IPS DF 6.9 (cell line): ENCODE measurements around the gene ANKDD1A.
A peak's percentile ranks its signal among the peaks of the same experiment; 100 is the strongest.

ENCODE experiments used
- DNase-seq: peaks from one replicate; pipeline ENCODE4 v3.0.0-alpha.2; 2013; ENCODE audit warnings: low read depth, low spot score
- H3K27ac ChIP-seq: one replicate; pipeline ENCODE4 v1.5.1; 2013; ENCODE audit warnings: low read length, control low read depth
- H3K27me3 ChIP-seq: 2 replicates; pipeline ENCODE4 v1.6.1; 2013; ENCODE audit warnings: mild to moderate bottlenecking, low read length; ENCODE audit not compliant: control insufficient read depth, insufficient read depth
- H3K36me3 ChIP-seq: 2 replicates; pipeline ENCODE4 v1.6.1; 2013; ENCODE audit warnings: low read length; ENCODE audit not compliant: control insufficient read depth, insufficient read depth
- H3K4me1 ChIP-seq: 2 replicates; pipeline ENCODE4 v1.6.1; 2013; ENCODE audit warnings: low read length; ENCODE audit not compliant: control insufficient read depth, insufficient read depth
- H3K4me3 ChIP-seq: 2 replicates; pipeline ENCODE4 v1.5.1; 2013; ENCODE audit warnings: mild to moderate bottlenecking, low read length
- H3K9me3 ChIP-seq: 2 replicates; pipeline ENCODE4 v1.6.1; 2013; ENCODE audit warnings: low read length, inconsistent platforms; ENCODE audit not compliant: control insufficient read depth, insufficient read depth
- WGBS: extraction: QIAGEN DNeasy Blood & Tissue Kit; methylation state at CpG from one replicate; pipeline ENCODE4 v1.1.7; 2013; ENCODE audit warnings: mixed read lengths, missing lambda C conversion rate; ENCODE audit not compliant: insufficient read length, insufficient coverage; 5-methylcytosine and 5-hydroxymethylcytosine counted together

ANKDD1A gene

DNA sequence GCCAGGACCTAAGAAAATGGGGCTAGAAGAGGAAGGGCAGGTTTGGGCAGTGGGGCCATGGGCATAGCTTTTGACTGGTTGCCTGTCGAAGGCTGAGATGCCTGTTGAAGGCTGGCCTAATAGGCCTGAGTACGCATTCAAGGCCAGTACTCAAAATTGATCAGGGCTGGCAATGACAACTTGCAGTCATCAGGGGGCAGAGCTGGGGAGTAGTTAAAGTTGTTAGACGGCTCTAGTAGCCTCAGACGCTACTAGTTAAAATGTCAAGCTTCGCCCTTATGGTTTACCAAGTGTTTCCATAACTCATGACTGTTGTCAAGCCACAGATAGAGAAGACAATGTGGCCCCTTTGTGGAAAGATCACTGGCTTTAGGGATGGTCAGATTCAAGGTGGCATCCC is 49.3 kb downstream of the ANKDD1A start:
- H3K36me3 ChIP-seq = peaks cover 20% of the 10 kb centered on the region; the same call in 1 of the 2 replicates
- no CpG with 5 or more reads among the region's 5 CpGs for WGBS
- no peak for DNase-seq
- H3K4me1 ChIP-seq = 0 out of 2 replicates have a peak, but pooled peaks cover 2% of the 10 kb centered on the region
- no peak overlapping the region for H3K27ac ChIP-seq
- H3K27me3 ChIP-seq = no peaks in the 10 kb centered on the region
- no peaks in the 10 kb centered on the region for H3K9me3 ChIP-seq
- H3K4me3 ChIP-seq = no peak overlapping the region

DNA sequence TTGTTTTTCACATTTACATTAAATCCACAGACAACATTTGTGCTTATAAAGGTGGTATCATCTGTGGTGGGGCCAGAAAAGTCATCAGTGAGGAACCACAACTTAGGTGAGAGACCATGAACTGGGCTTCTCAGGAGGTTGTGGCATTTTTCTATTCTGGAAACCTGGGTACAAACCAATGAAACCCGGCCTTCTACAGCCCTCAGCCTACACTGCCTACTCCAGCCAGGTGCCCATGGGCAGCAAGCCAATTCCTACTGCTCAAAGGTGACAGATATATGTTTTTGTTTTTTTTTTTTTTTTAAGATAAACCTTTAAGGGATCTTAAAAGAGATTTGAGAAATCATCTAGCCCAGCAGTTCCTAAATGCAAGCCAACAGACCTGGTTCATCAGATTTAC is 57.7 kb downstream of the ANKDD1A start:
- Histone ChIP-seq H3K27ac (no peak overlapping the region), H3K4me1 (no peaks in the 10 kb centered on the region), H3K4me3 (no peak overlapping the region), H3K9me3 (no peaks in the 10 kb centered on the region), H3K27me3 (no peaks in the 10 kb centered on the region), H3K36me3 (peaks cover 15% of the 10 kb centered on the region; the same call in 1 of the 2 replicates)
- DNase-seq = no peak
- no CpG with 5 or more reads among the region's 1 CpG for WGBS

DNA sequence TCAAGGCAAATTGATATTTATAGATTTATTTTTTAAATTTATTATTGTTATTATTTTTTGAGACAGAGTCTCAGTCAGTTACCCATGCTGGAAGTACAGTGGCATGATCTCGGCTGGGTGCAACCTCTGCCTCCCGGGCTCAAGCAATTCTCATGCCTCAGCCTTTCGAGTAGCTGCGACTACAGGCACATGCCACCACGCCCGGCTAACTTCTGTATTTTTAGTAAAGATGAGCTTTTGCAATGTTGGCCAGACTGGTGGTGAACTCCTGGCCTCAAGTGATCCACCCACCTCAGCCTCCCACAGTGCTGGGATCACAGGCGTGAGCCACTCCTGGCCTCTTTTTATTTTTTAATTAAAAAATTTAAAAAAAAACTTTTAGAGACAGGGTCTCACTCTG is 59.0 kb downstream of the ANKDD1A start:
- H3K27me3 ChIP-seq = no peaks in the 10 kb centered on the region
- H3K4me3 ChIP-seq = no peak overlapping the region
- no peak for DNase-seq
- H3K9me3 ChIP-seq = no peaks in the 10 kb centered on the region
- peaks cover 10% of the 10 kb centered on the region; the same call in 1 of the 2 replicates for H3K36me3 ChIP-seq
- no peaks in the 10 kb centered on the region for H3K4me1 ChIP-seq
- H3K27ac ChIP-seq = no peak overlapping the region
- WGBS = no CpG with 5 or more reads among the region's 7 CpGs

DNA sequence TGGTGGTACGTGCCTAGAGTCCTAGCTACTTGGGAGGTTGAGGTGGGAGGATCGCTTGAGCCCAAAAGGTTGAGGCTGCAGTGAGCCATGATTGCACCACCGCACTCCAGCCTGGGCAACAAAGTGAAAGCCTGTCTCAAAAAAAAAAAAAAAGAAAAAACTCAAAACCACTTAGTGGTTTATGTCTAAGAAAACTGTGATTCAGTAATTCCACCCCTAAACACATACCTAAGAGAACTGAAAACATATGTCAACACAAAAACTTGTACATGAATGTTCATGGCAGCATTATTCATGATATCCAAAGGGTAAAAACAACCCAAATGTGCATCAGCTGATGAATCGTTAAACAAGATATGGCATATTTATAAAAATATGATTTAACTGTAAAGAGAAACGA is 63.7 kb downstream of the ANKDD1A start:
- no peaks in the 10 kb centered on the region for H3K27me3 ChIP-seq
- H3K36me3 ChIP-seq = peaks cover 5% of the 10 kb centered on the region; the same call in 1 of the 2 replicates
- H3K4me3 ChIP-seq = no peak overlapping the region
- WGBS = no CpG with 5 or more reads among the region's 5 CpGs
- no peak for DNase-seq
- no peaks in the 10 kb centered on the region for H3K9me3 ChIP-seq
- 0 out of 2 replicates have a peak, but pooled peaks cover 2% of the 10 kb centered on the region for H3K4me1 ChIP-seq
- no peak overlapping the region for H3K27ac ChIP-seq

DNA sequence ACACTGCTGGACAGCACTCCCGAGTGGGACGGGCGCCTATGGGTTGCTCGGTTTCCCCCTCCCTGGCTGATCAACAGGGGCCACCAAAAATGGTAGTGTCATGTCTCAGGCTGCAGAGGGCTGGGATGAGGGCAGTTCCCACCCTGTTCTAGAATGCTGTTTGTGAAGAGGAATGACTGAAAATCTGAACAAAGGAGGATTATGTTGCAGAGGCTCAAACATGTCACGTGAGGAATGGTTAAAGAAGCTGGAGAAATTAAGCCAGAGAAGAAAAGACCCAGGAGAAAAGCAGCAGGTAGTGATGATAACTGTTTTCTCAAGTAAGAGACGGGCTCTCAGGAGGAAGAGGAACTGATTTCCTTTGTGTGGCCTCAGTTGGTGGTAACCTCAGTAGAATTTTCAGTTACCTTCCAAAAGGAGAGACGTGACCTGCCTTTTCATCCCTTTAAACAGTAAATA is 67.6 kb downstream of the ANKDD1A start:
- DNase-seq = no peak
- WGBS = no CpG with 5 or more reads among the region's 7 CpGs
- H3K27ac ChIP-seq = no peak overlapping the region
- no peak overlapping the region for H3K4me3 ChIP-seq
- no peaks in the 10 kb centered on the region; the same call in 1 of the 2 replicates for H3K36me3 ChIP-seq
- H3K9me3 ChIP-seq = no peaks in the 10 kb centered on the region
- no peaks in the 10 kb centered on the region for H3K27me3 ChIP-seq
- H3K4me1 ChIP-seq = 0 out of 2 replicates have a peak, but pooled peaks cover 2% of the 10 kb centered on the region

DNA sequence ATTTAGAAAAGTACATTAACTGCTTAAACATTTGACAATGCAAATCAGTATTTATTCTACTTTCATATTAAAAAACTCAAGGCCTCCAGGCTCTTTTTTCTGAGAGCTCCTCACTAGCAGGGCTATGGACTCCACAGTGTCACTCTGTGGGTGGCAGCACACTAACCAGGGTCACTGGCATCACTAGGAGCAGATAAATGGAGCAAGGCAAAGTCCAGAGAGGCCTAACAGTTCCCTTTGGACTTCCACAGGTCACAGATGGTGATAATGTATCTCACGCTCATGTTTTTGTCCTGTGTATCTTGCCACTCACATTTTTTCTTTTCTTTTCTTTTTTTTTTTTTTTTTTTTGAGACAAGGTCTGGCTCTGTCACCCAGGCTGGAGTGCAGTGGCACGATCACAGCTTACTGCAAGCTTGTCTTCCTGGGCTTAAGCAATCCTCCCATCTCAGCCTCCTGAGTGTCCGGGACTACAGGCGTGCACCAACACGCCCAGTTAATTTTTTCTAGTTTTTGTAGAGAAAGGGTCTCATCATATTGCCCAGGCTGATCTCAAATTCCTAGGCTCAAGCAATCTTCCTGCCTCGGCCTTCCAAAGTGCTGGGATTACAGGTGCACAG is 70.2 kb downstream of the ANKDD1A start:
- DNase-seq = no peak
- Histone ChIP-seq H3K4me3 (no peak overlapping the region), H3K9me3 (no peaks in the 10 kb centered on the region), H3K27ac (no peak overlapping the region), H3K36me3 (no peaks in the 10 kb centered on the region; the same call in 1 of the 2 replicates), H3K4me1 (0 out of 2 replicates have a peak, but pooled peaks cover 2% of the 10 kb centered on the region), H3K27me3 (no peaks in the 10 kb centered on the region)
- no CpG with 5 or more reads among the region's 6 CpGs for WGBS

DNA sequence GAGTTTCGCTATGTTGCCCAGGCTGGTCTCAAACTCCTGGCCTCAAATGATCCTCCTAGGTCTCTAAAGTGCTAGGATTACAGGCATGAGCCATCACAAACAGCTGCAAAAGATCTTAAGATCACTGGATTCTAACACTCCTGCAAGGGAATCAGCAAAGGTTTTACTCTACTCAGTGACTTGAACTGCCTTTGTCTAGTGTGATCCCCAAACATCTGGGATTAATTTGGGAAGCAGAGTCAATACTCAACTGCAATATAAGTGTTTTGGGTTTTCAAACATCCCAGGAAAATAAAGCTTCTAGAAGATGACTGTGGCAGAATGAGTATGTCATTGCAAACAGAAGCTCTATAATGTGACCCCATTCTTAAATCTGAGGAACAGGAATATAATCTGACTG is 70.8 kb downstream of the ANKDD1A start:
- Histone ChIP-seq H3K27ac (no peak overlapping the region), H3K9me3 (no peaks in the 10 kb centered on the region), H3K36me3 (no peaks in the 10 kb centered on the region; the same call in 1 of the 2 replicates), H3K27me3 (no peaks in the 10 kb centered on the region), H3K4me1 (0 out of 2 replicates have a peak, but pooled peaks cover 2% of the 10 kb centered on the region), H3K4me3 (no peak overlapping the region)
- no CpG with 5 or more reads among the region's 1 CpG for WGBS
- DNase-seq = no peak

DNA sequence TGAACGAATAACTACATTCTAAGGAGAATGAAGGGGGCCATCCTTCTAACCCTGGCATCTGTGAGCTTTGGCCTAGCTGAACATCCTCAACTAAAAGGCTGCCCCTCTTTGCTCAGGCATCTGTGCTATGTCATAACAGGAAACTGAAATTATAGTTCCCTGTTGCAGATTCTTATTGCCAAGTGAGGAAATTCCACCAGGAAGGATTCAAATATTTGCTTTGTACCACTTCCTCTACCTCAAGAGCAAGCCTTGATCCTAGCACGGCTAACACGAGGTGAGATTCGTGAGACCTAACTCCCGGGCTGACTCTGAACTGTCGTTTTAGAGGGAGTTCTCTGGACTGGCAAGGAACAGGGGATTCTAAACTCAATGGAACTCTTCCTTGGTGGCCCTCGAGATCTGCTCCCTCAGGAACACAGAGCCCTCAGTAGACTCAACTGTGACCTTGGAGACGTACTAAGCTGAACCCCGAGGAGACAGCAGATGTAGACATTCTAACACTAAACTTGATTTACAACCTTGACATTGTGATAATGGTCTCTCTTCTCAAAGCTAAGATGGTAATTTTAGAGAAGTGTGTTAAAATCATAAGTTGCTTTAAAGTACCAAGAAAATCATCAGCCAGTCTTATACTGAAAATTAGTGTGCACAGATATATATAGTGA is 73.8 kb downstream of the ANKDD1A start:
- Histone ChIP-seq H3K4me1 (no peaks in the 10 kb centered on the region), H3K36me3 (no peaks in the 10 kb centered on the region; the same call in 1 of the 2 replicates), H3K9me3 (no peaks in the 10 kb centered on the region), H3K4me3 (no peak overlapping the region), H3K27me3 (no peaks in the 10 kb centered on the region), H3K27ac (no peak overlapping the region)
- DNase-seq = no peak
- no CpG with 5 or more reads among the region's 9 CpGs for WGBS

DNA sequence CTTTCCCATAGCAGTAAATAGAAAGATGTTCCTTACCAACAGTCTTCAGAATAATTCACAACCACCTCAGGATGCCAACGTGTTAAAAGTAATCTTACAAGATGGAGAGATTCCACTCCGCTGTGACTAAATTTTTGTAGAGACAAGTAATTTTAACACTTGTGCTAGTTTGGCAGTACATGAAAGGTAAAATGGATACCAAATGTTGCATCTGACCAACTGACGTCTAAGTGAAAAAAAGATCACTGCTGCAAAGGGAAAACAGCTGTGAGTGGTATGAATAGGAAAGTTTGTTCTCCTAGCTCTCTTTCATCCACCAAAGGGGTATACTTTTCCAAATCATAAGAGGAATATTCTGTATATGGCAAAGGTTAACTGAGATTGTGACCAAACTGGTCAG is 75.4 kb downstream of the ANKDD1A start:
- H3K9me3 ChIP-seq = no peaks in the 10 kb centered on the region
- no peak for DNase-seq
- H3K27ac ChIP-seq = no peak overlapping the region
- H3K4me3 ChIP-seq = no peak overlapping the region
- WGBS = no CpG with 5 or more reads among the region's 3 CpGs
- H3K36me3 ChIP-seq = no peaks in the 10 kb centered on the region; the same call in 1 of the 2 replicates
- H3K4me1 ChIP-seq = no peaks in the 10 kb centered on the region
- H3K27me3 ChIP-seq = no peaks in the 10 kb centered on the region

DNA sequence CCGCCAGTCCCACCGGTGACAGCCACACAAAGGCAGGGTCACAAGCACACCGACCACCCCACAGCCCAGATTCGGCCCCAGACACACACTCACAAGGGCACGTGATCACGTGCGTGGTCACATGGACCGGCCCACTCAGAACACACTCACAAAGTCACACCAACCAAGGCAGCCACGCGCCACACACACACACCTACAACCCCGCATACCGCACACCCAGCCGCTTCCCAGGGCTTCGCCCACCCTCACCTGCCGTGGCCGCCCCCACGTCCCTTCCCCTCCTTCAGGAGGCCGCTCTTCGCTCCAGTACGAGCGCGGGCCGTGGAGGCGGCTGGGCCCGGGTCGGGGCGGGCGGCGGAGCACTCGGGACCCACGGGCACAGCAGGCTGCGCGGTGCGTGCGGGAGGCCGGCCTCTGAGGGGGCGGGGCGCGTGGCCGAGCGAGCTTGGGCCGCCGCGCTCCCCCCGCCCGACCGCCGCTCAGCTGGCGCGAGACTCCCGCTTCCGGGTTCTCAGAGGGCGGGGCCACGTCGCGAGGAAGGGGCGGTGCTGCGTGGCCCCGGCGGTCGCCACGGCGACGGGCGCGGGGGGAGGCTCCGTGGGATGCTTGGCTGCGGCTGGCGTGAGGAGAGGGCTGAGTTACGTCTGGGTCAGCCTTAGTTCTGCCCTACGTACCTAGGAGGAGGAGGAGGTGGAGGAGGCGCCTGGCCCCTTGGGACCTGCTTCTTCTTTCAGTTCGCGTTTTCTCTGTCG is 77.9 kb downstream of the ANKDD1A start, which contains the start of gene SPG21:
Gene SPG21 (minus strand): TSS at position 499 of the 752 bp plus-strand sequence. CDS start 6,345 bp downstream, outside the sequence.
- Histone ChIP-seq H3K9me3 (no peaks in the 10 kb centered on the region), H3K4me3 (peak within 1 kb of the TSS; percentile 86), H3K4me1 (no peaks in the 10 kb centered on the region), H3K27ac (no peak within 1 kb of the TSS), H3K27me3 (no peaks in the 10 kb centered on the region), H3K36me3 (no peaks in the 10 kb centered on the region)
- WGBS = no CpG with 5 or more reads among the region's 75 CpGs
- DNase-seq = peak; percentile 57
